H1 (cell line): Measurements from ENCODE around the gene PATJ. TPM values are rescaled to one million over a fixed set of nuclear protein-coding genes. Genes with fewer than 3 reads are reported as not detected.

Experiments used
- CBX5 ChIP-seq: fragments of 300-800, 300-1000 bp; sonication (generic); IDR thresholded peaks from 2 replicates; pipeline ENCODE4 v1.7.1; 2016; ENCODE audit warnings: antibody characterized with exemption, low read length, low read depth
- CEBPB ChIP-seq: IDR thresholded peaks from 2 replicates; pipeline ENCODE4 v1.6.1; 2012; ENCODE audit warnings: low read depth, low read length
- CHD1 ChIP-seq: IDR thresholded peaks from 2 replicates; pipeline ENCODE4 v1.6.1; 2012; ENCODE audit warnings: low read depth, low read length, improper control_type of control experiment
- E2F6 ChIP-seq: IDR thresholded peaks from 2 replicates; pipeline ENCODE4 v1.6.1; 2012; ENCODE audit warnings: inconsistent platforms
- YY1 ChIP-seq: IDR thresholded peaks from 2 replicates; pipeline ENCODE4 v1.6.1; 2011; ENCODE audit warnings: low read depth, mild to moderate bottlenecking, low read length
- polyA plus RNA-seq, 7 experiments: library from polyadenylated mRNA; depleted of rRNA in 3 of 7; stranded (reverse) in 5 of 7; unstranded in 2 of 7; fragments of >200 nt in 5 of 7; fragments of 200-250 nt in 2 of 7; gene quantifications; 1 replicate in 5 of 7; 2 replicates in 1 of 7; 4 replicates in 1 of 7; pipeline versions ENCODE4 v1.2.1 to v1.2.3, GENCODE V29; 2011 to 2013; ENCODE audit warnings: missing spikeins in 2 of 7, mixed read lengths in 2 of 7
- total RNA-seq: library from RNA; stranded (reverse); fragmentation: NEBNext Ultra II Directional; extraction: Animal tissue kit (Norgen Biotek cat#: 25700); gene quantifications from 2 replicates; pipeline ENCODE4 v1.2.1, GENCODE V29; 2021

The PATJ gene
- total and polyA plus RNA-seq, 2 of the 8 experiments (the other 6 are each of a cell fraction or from before 2014, with no cell fraction given) = 8.2 to 55.6 TPM

GRCh38 chr1:61953790-61954150 lies 211.5 kb downstream of the PATJ start (continued):
- TF ChIP-seq YY1 (no peak), CHD1 (no peak), E2F6 (no peak), CBX5 (no peak), CEBPB (no peak)
